Measurements from ENCODE around the gene GTF3C1.

Gene GTF3C1

GRCh38 chr16:27483624-27484023 is 66.1 kb downstream of the GTF3C1 start:
- FAIRE-seq: no peak

- no peak for FAIRE-seq
Observed at GRCh38 chr16:27483088-27483437, 66.7 kb downstream of the GTF3C1 start.

GRCh38 chr16:27482397-27483087 is 67.2 kb downstream of the GTF3C1 start:
- FAIRE-seq: no peak

GRCh38 chr16:27481282-27481934 is 68.3 kb downstream of the GTF3C1 start:
- FAIRE-seq: no peak

GRCh38 chr16:27480761-27481160 is 69.0 kb downstream of the GTF3C1 start:
- no peak for FAIRE-seq

- FAIRE-seq: no peak
Observed at GRCh38 chr16:27476240-27476639, 73.5 kb downstream of the GTF3C1 start.

- no peak for FAIRE-seq
Observed at GRCh38 chr16:27475561-27475960, 74.2 kb downstream of the GTF3C1 start.

GRCh38 chr16:27474921-27475320 is 74.8 kb downstream of the GTF3C1 start:
- no peak for FAIRE-seq

- FAIRE-seq: no peak
Observed at GRCh38 chr16:27474041-27474440, 75.7 kb downstream of the GTF3C1 start.

- no peak for FAIRE-seq
Observed at GRCh38 chr16:27473101-27473900, 76.4 kb downstream of the GTF3C1 start.

GRCh38 chr16:27472091-27473020 is 77.4 kb downstream of the GTF3C1 start:
- FAIRE-seq: no peak

- no peak for FAIRE-seq
Observed at GRCh38 chr16:27471661-27472060, 78.1 kb downstream of the GTF3C1 start.

GRCh38 chr16:27470567-27471431 is 78.9 kb downstream of the GTF3C1 start:
- no peak for FAIRE-seq

- no peak for FAIRE-seq
Observed at GRCh38 chr16:27468941-27469531, 80.7 kb downstream of the GTF3C1 start.

- FAIRE-seq: no peak
Observed at GRCh38 chr16:27465483-27465879, 84.2 kb downstream of the GTF3C1 start.

GRCh38 chr16:27464626-27465482 is 84.9 kb downstream of the GTF3C1 start:
- FAIRE-seq: no peak

GRCh38 chr16:27463741-27464591 is 85.7 kb downstream of the GTF3C1 start:
- no peak for FAIRE-seq

- FAIRE-seq: no peak
Observed at GRCh38 chr16:27462846-27463682, 86.6 kb downstream of the GTF3C1 start.

Data from G401.6 (cell line).